Amniotic epithelial cell (primary cell): ENCODE data around the gene SORCS1.
"Not testable (repeated sequence)": the region's sequence is repeated elsewhere in the genome, so short reads cannot be mapped to it uniquely, and the experiment has no call there.

Experiments
- DNase-seq: peaks from one replicate; pipeline ENCODE4 v3.0.0-alpha.2; 2010; ENCODE audit warnings: low read depth

Gene SORCS1

GRCh38 chr10:107051769-107052168 is 112.7 kb downstream of the SORCS1 start:
- DNase-seq, result no peak

DNA sequence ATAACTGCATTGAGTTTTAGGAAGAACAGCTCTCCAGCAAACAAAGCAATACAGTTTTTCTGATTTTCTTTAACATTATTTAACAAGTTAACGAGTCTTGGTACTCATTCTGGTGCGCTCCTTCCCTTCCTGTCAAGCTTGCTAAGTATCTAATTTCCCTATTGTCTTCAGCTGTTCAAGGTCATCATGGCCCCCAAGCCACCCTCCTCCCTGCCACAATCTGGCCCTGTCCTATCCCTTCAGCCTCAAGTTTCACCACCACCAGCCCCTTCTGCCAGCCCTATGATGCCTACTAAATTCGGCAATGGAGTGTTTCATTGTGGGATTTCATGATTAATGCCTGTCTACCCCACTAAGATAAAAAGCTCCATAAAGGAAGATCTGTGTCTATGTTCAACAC is 121.0 kb downstream of the SORCS1 start:
- no peak for DNase-seq

DNA sequence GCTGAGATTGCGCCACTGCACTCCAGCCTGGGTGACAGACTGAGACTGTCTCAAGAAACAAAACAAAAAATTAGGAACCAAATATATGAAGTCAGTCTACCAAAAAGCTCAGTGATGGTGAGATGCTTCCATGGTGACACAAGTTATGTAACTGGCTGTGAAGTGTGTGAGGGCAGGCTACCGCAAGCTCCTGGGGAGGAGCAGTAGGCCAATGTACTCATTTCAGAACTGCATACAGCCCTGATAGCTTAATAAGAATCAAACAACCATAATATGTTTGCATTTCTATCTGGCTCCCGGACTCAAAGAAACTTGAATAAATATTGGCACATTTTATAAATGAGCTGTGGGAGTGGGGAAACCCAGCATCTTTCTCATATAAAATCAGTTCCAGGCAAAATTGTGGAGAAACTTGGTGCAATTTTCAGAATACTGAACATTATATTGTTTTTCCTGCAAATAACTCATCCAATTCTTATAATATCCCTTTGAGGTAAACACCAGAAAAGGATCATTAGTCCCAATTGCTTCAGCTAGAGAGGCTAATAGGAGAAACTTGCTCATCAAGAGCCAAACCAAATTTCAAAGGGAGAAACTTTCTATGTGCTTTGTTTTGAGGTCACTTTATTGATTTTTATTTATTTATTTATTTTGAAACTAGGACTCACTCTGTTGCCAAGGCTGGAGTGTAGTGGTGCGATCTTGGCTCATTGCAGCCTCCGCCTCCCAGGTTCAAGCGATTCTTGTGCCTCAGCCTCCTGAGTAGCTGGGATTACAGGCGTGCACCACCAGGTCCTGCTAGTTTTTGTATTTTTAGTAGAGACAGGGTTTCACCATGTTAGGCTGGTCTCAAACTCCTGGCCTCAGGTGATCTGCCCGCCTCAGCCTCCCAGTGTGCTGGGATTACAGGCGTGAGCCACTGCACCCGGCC is 127.0 kb downstream of the SORCS1 start:
- DNase-seq, result no peak

GRCh38 chr10:107033799-107034422 is 130.6 kb downstream of the SORCS1 start:
- DNase-seq, result no peak

DNA sequence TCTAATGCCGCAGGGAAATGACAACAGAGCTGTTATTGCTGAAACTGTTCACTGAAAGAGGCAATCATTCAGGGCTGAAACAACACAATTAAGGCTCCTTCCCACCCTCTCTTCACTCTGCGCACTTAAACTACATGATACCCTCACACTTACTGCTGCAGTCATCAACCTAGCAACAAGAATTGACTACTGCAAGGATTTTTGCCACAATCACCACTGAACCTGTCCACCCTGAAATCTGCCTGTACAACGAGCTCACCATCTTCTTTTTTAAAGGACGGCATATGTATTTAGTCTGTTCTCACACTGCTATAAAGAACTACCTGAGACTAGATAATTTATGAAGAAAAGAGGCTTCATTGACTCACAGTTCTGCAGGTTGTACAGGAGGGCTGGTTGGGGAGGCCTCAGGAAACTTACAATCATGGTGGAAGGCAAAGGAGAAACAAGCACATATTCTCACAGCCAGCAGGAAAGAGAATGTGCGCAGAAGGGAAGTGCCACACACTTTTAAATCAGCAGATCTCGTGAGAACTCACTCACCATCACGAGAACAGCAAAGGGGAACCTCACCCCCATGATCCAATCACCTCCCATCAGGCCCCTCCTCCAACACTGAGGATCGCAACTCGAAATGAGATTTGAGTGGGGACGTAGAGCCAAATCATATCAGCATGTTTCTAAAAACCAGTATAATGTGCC is 131.7 kb downstream of the SORCS1 start:
- no peak for DNase-seq

DNA sequence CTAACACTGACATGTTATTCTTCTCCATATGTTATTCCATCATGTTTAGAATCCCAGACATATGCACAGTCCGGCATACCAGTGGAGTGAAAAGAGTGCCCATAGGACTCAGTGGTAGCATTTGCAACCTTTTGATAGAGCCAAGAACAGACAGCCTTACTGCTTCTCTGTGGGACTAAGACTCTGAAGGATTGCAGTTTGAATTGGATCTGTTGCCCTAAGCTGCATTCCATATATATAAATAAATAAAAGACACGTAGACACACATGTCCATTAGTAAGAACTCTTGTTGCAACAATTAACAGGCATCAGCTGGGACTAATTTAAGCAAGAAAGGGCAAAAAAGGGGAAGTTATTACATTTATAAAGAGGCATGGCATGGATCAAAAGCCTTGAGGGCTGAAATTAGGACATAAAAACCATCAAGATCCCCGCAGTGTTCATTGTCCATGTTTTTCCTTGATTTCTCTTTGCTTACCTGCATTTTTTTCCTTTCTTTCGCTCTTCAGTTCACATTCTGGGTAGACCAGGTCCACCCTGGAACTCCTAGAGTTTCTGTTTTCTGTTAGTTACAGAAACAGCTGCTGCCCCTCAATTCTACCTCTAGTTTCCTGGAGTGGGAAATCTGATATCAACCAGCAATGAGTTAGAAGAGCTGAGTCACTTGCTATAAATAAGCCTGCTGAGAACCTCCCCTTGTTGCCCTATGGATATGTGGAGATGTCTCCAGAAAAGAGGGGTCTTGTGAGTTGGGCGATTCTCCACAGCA is 132.4 kb downstream of the SORCS1 start:
- DNase-seq, result no peak

DNA sequence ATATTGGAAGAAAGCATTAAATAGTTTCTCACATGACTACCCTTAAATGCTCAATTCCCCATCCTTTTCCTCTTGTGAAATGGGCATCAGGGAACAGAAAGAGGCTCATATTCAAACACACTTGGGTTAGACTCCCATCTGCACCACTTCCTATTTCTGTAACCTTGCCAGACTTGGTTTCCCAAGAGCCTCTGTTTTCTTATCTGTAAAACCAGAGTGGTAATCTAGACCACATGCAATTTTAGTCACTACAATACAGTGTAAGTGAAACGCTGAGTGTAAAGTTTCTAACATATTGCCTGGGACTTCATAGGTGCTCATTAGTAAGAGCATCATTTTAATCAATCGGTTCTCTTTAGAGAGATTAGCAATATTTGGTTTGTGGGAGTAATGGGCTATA is 136.3 kb downstream of the SORCS1 start:
- DNase-seq, result no peak

- DNase-seq, result no peak
Observed at GRCh38 chr10:107025676-107026075, 138.8 kb downstream of the SORCS1 start.

DNA sequence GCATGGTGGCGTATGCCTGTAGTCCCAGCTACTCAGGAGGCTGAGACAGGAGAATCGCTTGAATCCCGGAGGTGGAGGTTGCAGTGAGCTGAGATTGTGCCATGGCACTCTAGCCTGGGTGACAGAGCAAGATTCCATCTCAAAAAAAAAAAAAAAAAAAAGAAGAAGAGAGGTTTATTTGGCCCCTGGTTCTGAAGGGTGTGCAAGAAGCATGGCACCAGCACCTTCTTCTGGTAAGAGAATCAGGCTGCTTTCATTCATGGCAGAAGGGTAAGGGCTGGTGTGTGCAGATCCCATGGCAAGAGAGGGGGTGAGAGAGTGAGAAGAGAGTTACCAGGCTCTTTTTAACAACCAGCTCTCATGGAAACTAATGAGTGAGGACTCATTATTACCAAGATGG is 140.5 kb downstream of the SORCS1 start:
- not testable (repeated sequence) for DNase-seq

GRCh38 chr10:107022600-107023354 is 141.7 kb downstream of the SORCS1 start:
- DNase-seq, result no peak

DNA sequence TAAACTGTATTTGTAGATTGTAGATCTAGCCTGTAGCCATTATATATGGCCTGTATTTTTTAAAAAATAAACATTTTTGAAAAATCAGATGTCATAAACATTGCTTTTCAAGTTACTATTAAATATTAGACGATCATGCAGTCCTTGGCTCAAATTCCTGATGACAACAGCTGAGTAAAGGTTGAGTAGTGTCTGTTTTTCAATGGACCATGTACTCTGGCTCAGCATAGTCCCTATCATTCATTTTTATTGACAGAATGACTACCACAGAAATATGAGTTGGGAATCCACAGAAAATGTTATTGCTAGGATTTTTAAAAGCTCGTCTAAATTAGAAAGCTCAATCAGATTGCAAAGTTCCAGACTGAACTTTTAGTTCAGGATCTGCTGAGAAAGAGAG is 145.4 kb downstream of the SORCS1 start:
- DNase-seq, result no peak

GRCh38 chr10:107013258-107014006 is 151.1 kb downstream of the SORCS1 start:
- DNase-seq, result no peak

GRCh38 chr10:107011992-107012391 is 152.5 kb downstream of the SORCS1 start:
- DNase-seq, result no peak

DNA sequence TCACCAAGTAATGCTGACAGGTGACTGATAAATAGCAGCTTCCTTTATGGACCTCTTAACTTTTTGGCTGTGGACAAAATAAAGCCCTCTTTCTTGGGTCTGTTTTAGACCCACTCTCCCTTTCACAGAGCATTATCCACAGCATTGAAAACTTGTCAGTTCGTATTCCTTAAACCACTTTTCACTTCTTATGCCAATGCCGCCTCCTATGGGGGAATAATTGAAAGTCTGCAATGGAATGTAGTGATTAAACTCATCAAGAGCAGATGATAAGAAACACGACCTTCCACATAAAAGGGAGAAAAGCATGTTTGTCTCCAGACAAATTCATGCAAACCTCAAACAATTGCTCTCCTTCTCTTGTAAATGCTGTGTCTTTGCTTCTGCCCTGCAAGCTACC is 153.4 kb downstream of the SORCS1 start:
- no peak for DNase-seq

GRCh38 chr10:107010531-107010930 is 154.0 kb downstream of the SORCS1 start:
- DNase-seq, result no peak

- DNase-seq, result no peak
Observed at GRCh38 chr10:107004362-107004761, 160.1 kb downstream of the SORCS1 start.

GRCh38 chr10:107002068-107002467 is 162.4 kb downstream of the SORCS1 start:
- DNase-seq, result no peak

DNA sequence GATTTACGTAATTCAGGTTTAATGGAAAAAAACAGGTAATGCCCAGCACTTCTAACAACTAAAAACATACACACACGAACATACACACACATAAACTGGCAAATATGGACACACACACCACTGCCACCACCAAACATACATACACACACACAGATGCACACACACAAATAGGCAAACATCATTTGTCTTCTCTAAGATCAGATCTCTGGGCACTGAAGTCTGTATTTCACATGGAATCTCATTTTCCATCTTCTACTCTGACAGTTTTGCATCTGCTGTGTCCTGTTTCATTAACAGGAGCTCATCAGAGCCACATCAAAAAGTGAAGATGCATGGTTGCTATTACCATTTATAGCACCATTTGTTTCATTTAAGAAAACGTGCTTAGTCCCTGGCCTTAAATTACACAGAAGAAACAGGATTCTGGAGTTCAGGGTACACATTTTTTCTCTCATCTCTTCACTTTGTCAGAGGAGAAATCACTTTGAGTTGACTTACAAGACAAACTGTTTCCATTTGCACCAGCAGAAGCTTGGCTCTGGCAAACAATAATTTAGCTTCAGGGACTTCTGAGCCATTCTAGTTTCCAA is 165.3 kb downstream of the SORCS1 start:
- DNase-seq, result no peak

DNA sequence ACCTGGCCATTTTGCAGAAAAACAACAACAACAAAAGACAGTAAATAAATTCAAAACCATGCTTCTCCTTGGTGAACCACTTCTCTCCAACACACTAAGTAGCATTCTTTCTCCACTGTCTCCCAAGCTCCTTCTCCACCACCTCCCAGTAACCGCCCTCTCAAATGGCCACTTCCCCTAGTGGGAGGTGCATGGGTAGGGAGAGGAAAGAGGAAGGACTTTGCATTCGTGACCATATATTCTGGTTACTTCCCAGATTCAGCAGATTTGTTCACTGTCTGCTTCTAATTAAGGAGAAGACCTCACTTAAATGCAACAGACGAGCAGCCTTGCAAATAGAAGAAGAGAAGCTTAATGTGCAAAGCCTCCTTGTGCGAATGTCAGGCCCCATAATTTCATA is 166.8 kb downstream of the SORCS1 start:
- no peak for DNase-seq

GRCh38 chr10:106996510-106996909 is 168.0 kb downstream of the SORCS1 start:
- DNase-seq, result no peak
